Measurements from ENCODE around the gene AVEN. TPM values are rescaled to one million over a fixed set of nuclear protein-coding genes. Genes with fewer than 3 reads are reported as not detected.

Gene AVEN
- total and polyA plus RNA-seq, 2 of the 4 experiments (the other 2 are of a cell fraction), result 9.1 to 17.6 TPM

- ATAC-seq (ENCODE audit: low read depth), result no peak
- H3K4me2 ChIP-seq (ENCODE audit: low read depth, low read length), result no peak overlapping the region
- H3K9me1 ChIP-seq (ENCODE audit: insufficient read depth, low read length), result 0 out of 2 replicates have a peak, but pooled peaks cover 3% of the 10 kb centered on the region
- no peaks in the 10 kb centered on the region for H3K36me3 ChIP-seq (ENCODE audit: control insufficient read depth, insufficient read depth, low read length)
- dilution Hi-C loops (cut with HindIII; ENCODE audit: low sequenced_read_pairs, unreplicated experiment), result no loop called here
- no peak overlapping the region for H2BK120ac ChIP-seq (ENCODE audit: low read depth, low read length)
- H4K5ac ChIP-seq (ENCODE audit: low read depth, low read length), result no peak overlapping the region
- H2AK5ac ChIP-seq (ENCODE audit: low read depth, low read length), result no peak overlapping the region
- H3K9ac ChIP-seq (ENCODE audit: low read depth, low read length), result no peak overlapping the region
- H2BK20ac ChIP-seq (ENCODE audit: low read depth, low read length), result no peak overlapping the region
- H3K27me3 ChIP-seq (ENCODE audit: control insufficient read depth, insufficient read depth, low read length), result no peaks in the 10 kb centered on the region
- H3K18ac ChIP-seq (ENCODE audit: low read depth, low read length), result no peak overlapping the region
- no peak overlapping the region for H4K8ac ChIP-seq (ENCODE audit: low read depth in 2 of 2, low read length in 2 of 2)
- H3K9me3 ChIP-seq (ENCODE audit: control insufficient read depth, insufficient read depth, low read length), result no peaks in the 10 kb centered on the region
- H3K4me1 ChIP-seq (ENCODE audit: control insufficient read depth, insufficient read depth, low read length), result no peaks in the 10 kb centered on the region
- no peak overlapping the region for H3K4me3 ChIP-seq (ENCODE audit: insufficient read depth, low read depth, low read length)
- TF ChIP-seq RFX5 (IDR thresholded peaks at IDR 0.05; ENCODE audit: low read depth, low read length) (no peak), USF2 (IDR thresholded peaks at IDR 0.05; ENCODE audit: low read depth, low read length) (no peak), POLR2A (IDR thresholded peaks at IDR 0.05; ENCODE audit: low read depth, low read length) (no peak), CEBPB (IDR thresholded peaks at IDR 0.05; ENCODE audit: low read depth, low read length) (no peak), FOS (IDR thresholded peaks at IDR 0.05; ENCODE audit: low read depth, low read length) (no peak), RCOR1 (IDR thresholded peaks at IDR 0.05; ENCODE audit: insufficient replicate concordance, low read length) (no peak), CHD1 (IDR thresholded peaks at IDR 0.05; ENCODE audit: low read depth, low read length) (no peak), MXI1 (IDR thresholded peaks at IDR 0.05; ENCODE audit: borderline replicate concordance, low read depth, low read length) (no peak)
- H4K20me1 ChIP-seq (ENCODE audit: insufficient read depth, low read length), result no peaks in the 10 kb centered on the region
- no peak overlapping the region for H2BK15ac ChIP-seq (ENCODE audit: low read depth, low read length)
- no peak overlapping the region for H3K23ac ChIP-seq (ENCODE audit: low read depth, low read length)
- no peaks in the 10 kb centered on the region for H3K79me1 ChIP-seq (ENCODE audit: low read depth in 1 of 2, low read length in 2 of 2)
- POLR2A ChIA-PET (ENCODE audit: unreplicated experiment), result no interaction called here
- no TSS peak for BruUV-seq (replicated peaks)
- H2AFZ ChIP-seq (replicated peaks; ENCODE audit: low read length, poor library complexity), result no peak overlapping the region
- in situ Hi-C loops (cut with MboI; ENCODE audit: low sequenced_read_pairs), result no loop called here
- H2AK9ac ChIP-seq (replicated peaks; ENCODE audit: low read depth, low read length, poor library complexity), result no peak overlapping the region
- H4K91ac ChIP-seq (ENCODE audit: insufficient read depth, low read depth, low read length), result no peak overlapping the region
- no peak overlapping the region for H3K27ac ChIP-seq (ENCODE audit: insufficient read depth, low read length)
- WGBS, 2 experiments (ENCODE audit: extremely low coverage in 2 of 2, insufficient read length in 1 of 2), result no CpG with 5 or more reads among the region's 4 CpGs
- no peak overlapping the region for H2BK5ac ChIP-seq (ENCODE audit: low read depth, low read length, poor library complexity, severe bottlenecking)
- DNase-seq, result no peak
- H3K4ac ChIP-seq (ENCODE audit: low read depth, low read length), result no peak overlapping the region
- CTCF ChIA-PET, result interaction anchor here (0.8 kb wide), 1 partner anchor 16 kb away, joined by 3 read pairs; no protein-coding TSS in a partner anchor
- no peak overlapping the region for H3K14ac ChIP-seq (replicated peaks; ENCODE audit: low read depth, low read length)
- no peak overlapping the region for H3K56ac ChIP-seq (ENCODE audit: extremely low read depth, insufficient read depth, low read length)
- intact Hi-C loops (cut with micrococcal nuclease), result no loop called here
These were observed 40.9 kb upstream of the AVEN start for GRCh38 chr15:34079904-34080303.

All from IMR-90 (cell line).